GM10266 (cell line): ENCODE data around the gene CORO2B.

ENCODE experiments used
- DNase-seq: peaks from one replicate; pipeline ENCODE4 v3.0.0; 2012; ENCODE audit errors: extremely low spot score
- TF ChIP-seq, protein P1 (sequence below): IDR thresholded peaks from 2 replicates; pipeline ENCODE4 v1.5.1; 2012; ENCODE audit warnings: mild to moderate bottlenecking, low read depth; ENCODE audit not compliant: control insufficient read depth, insufficient read depth; ENCODE audit errors: missing control alignments

The CORO2B gene

DNA sequence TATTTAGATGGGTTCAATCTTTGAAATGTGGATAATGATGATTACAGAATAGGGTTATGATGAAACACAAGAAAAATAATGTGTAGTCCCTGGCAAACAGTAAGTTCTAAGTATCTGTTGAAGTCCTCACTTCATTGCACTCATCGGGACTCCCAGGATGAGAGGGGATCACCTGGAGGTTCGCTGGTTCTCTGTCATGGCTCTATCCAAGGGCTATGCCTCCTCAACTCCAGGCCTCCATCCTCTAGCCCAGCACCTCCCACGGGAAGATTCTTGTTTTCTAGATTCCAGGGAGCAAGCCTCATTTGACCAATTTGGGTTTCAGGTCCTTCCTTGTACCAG is 196.4 kb downstream of the CORO2B start:
- TF ChIP-seq, protein P1, sequence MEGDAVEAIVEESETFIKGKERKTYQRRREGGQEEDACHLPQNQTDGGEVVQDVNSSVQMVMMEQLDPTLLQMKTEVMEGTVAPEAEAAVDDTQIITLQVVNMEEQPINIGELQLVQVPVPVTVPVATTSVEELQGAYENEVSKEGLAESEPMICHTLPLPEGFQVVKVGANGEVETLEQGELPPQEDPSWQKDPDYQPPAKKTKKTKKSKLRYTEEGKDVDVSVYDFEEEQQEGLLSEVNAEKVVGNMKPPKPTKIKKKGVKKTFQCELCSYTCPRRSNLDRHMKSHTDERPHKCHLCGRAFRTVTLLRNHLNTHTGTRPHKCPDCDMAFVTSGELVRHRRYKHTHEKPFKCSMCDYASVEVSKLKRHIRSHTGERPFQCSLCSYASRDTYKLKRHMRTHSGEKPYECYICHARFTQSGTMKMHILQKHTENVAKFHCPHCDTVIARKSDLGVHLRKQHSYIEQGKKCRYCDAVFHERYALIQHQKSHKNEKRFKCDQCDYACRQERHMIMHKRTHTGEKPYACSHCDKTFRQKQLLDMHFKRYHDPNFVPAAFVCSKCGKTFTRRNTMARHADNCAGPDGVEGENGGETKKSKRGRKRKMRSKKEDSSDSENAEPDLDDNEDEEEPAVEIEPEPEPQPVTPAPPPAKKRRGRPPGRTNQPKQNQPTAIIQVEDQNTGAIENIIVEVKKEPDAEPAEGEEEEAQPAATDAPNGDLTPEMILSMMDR, result no peak
- no peak for DNase-seq

DNA sequence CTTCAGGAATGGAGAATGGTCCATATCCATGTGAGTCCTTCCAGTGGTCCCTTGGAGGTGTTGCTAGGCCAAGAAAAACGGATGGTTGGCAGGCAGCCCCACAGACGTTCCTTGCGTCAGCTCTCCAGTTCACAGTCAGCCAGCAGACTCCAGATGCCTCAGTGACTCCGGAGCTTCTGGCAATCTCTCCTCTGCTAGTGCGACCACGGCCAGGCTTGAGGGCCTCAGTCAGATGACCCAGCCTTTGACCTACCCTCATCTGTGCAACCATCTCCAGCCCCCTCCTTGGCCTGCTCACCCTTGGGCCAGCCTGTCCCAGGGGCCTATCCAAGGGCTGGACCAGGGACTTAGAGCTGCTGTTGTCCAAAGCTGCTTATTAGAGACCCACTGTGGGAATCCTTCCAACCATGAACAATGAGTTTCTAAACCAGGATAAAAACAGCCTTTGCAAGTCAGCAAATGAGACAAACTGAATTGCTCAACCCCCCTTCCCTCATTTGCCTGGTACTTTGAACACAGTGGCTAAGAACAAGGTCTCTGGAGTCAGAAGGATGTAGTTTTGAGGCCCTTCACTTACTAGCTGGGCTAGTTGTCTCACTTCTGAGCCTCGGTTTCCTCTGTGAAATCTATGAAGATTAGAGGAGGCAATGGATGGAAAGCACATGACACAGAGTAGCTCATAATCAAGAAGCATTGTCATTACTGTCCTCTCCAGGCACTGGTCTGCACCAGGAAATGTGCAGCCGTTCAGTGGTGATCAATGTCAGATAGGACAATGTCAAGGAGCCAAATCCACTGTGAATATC is 197.1 kb downstream of the CORO2B start:
- TF ChIP-seq, protein P1, result no peak
- no peak for DNase-seq

DNA sequence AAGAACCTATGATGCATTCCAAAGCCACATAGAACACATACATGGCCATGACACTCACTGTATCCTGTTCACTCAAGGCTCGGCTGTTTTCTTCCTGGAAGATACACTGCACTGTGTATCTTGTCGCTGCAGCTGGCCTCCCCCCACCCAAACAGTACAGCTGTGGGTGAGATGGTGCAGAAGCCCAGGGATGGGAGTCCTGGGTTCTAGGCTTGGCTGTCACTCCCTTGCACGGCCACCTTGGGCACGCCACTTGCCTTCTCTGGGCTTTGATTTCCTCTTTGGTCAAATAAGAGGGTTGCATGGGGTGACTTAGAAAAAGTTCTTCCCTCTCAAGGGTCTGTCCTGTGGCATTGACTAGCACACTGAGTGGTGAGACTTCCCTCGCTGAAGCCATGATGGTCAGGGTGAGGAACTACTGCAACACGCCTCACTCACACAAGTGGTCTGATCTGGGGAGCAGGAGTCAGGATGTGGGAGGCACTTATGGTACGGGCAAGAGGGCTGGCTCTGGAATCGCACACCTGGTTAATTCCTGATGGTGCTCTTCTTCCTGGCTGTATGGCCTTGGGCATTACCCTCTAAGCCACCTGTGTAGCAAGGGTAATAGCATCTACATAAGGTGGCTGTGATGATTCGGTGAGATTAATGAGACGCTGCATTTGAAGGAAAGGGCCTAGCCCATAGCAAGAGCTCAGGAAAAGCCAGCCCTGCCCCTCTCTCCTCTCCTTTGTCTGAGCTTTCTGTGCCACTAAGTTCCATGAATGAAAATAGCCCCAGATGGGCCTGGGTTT is 197.9 kb downstream of the CORO2B start:
- TF ChIP-seq, protein P1, result no peak
- no peak for DNase-seq
